ENCODE data around the gene CSMD2. TPM values are rescaled to one million over a fixed set of nuclear protein-coding genes. Genes with fewer than 3 reads are reported as not detected.

The CSMD2 gene
- total RNA-seq, 6 donors from 2014 or later, result 0.39 to 1.0 (median 0.52) TPM

DNA sequence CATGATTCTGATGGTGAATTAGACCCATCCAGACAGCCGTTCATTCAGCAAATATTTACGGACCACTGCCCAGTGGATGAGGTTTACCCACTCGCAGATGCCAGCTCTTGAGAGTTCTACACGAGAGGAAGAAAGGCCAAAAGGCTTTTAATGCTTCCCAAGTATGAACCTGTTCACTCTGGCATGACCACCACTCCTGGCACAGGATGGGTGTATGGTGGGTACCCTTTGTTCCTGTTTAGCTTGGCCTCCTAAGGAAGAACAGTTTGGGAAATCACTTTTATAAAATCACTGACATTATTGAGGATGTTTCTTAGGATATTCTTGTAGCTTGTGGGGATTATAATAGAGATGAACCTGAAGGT lies 233.9 kb downstream of the CSMD2 start:
- ATAC-seq (ENCODE audit: low FRiP score in 2 of 2) (no peak), DNase-seq (no peak)
- H3K4me3 ChIP-seq, result no peak overlapping the region
- no peaks in the 10 kb centered on the region for H3K9me3 ChIP-seq
- TF ChIP-seq POLR2AphosphoS5 (IDR thresholded peaks at IDR 0.05), result no peak
- no peak for TF ChIP-seq EP300 (IDR thresholded peaks at IDR 0.05)
- TF ChIP-seq, protein P1, sequence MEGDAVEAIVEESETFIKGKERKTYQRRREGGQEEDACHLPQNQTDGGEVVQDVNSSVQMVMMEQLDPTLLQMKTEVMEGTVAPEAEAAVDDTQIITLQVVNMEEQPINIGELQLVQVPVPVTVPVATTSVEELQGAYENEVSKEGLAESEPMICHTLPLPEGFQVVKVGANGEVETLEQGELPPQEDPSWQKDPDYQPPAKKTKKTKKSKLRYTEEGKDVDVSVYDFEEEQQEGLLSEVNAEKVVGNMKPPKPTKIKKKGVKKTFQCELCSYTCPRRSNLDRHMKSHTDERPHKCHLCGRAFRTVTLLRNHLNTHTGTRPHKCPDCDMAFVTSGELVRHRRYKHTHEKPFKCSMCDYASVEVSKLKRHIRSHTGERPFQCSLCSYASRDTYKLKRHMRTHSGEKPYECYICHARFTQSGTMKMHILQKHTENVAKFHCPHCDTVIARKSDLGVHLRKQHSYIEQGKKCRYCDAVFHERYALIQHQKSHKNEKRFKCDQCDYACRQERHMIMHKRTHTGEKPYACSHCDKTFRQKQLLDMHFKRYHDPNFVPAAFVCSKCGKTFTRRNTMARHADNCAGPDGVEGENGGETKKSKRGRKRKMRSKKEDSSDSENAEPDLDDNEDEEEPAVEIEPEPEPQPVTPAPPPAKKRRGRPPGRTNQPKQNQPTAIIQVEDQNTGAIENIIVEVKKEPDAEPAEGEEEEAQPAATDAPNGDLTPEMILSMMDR (IDR thresholded peaks at IDR 0.05), result no peak
- TF ChIP-seq POLR2A (IDR thresholded peaks at IDR 0.05), result no peak
- no peaks in the 10 kb centered on the region for H3K27me3 ChIP-seq
- H3K27ac ChIP-seq, result no peak overlapping the region
- 59 to 71% methylated on average over 4 of the region's 4 CpGs for WGBS, 2 donors
- H3K36me3 ChIP-seq, result no peaks in the 10 kb centered on the region
- no peaks in the 10 kb centered on the region for H3K4me1 ChIP-seq

DNA sequence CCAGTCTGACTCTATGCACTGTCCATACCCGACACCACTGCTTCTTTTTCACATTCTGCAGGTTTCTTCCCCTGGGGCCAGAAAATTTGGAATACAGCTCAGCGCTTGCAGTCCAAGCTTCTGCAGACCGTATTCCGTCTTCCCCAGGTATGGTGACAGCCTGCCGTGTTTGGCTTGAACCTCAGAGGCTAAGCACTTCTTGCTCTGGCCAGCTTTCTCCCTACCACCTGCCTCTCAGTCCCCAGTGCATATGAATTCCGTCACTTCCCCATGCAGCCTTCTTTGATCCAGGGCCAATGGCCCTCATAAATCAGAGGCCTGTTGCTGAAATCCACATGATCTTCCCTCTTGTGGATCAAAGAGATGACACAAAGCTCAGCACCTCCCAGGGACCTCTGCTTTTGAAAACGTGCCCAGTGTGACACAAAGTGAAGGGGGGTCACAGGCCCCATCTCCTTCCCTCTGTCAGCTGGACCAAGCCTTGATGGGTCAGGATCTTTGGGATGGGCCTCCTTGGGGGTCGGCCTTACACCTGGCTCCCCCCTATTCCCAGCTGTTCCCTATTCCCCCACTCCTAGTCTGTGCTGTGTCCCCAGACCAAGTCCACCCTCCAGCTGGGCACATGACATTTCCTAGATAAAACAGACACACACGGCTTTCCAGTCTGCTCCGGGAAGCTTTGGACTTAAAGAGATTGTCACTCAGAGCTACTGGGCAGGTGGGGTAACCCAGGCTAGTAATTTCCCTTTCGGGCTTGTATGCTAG lies 234.5 kb downstream of the CSMD2 start:
- WGBS, 2 donors, result 56 to 70% methylated on average over 11 of the region's 11 CpGs
- no peak for TF ChIP-seq POLR2AphosphoS5 (IDR thresholded peaks at IDR 0.05)
- TF ChIP-seq, protein P1 (IDR thresholded peaks at IDR 0.05), result no peak
- no peak for TF ChIP-seq EP300 (IDR thresholded peaks at IDR 0.05)
- TF ChIP-seq POLR2A (IDR thresholded peaks at IDR 0.05), result no peak
- DNase-seq, result no peak

DNA sequence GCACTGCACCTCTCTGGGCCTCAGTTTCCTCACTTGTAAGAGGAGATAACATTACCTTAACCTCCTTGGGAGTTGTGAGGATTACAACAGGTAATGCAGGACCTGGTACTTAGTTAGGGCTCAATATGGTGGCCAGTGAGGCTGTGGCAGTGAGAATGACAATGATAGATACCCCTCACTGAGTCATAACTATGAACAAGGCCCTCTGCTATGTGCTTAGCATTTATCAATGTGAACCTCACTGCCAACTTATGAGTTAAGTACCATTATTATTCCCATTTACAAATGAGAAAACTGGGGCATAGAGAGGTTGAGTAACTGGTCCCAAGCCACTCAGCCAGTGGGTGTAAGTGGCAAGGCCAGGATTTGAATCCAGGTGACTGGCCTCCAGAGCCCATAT lies 236.8 kb downstream of the CSMD2 start:
- Histone ChIP-seq H3K4me1 (no peaks in the 10 kb centered on the region), H3K27me3 (no peaks in the 10 kb centered on the region), H3K36me3 (no peaks in the 10 kb centered on the region), H3K27ac (no peak overlapping the region), H3K4me3 (no peak overlapping the region), H3K9me3 (no peaks in the 10 kb centered on the region)
- DNase-seq (no peak), ATAC-seq (ENCODE audit: low FRiP score in 2 of 2) (no peak)
- TF ChIP-seq EP300 (IDR thresholded peaks at IDR 0.05) (no peak), POLR2A (IDR thresholded peaks at IDR 0.05) (no peak), POLR2AphosphoS5 (IDR thresholded peaks at IDR 0.05) (no peak)
- TF ChIP-seq, protein P1 (IDR thresholded peaks at IDR 0.05), result no peak

More for the DNA sequence above, 234.5 kb downstream of the CSMD2 start:
- ATAC-seq (ENCODE audit: low FRiP score in 2 of 2), result peak; percentile 8
- H3K27ac ChIP-seq, result no peak overlapping the region
- no peaks in the 10 kb centered on the region for H3K9me3 ChIP-seq
- no peaks in the 10 kb centered on the region for H3K36me3 ChIP-seq
- H3K4me3 ChIP-seq, result no peak overlapping the region
- H3K4me1 ChIP-seq, result no peaks in the 10 kb centered on the region
- H3K27me3 ChIP-seq, result no peaks in the 10 kb centered on the region

DNA sequence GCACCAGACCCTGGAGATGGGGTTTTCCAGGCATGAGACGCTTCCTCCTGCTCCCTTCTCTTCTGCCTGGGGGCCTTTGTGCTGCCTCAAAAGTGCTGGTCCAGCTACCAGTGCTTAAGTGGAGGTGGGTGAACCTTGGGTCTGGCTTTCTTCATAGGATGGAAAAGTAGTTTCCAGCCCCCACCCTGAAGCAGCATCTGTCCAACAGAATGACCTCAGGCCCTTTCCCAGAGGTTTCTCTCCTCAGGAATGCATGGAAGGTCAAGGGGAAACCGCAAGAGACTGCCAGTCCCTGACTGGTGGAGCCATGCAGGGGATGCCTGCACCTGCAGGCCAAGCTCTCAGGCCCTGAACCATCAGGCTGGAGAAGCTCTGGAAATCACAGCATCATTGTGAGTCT lies 237.3 kb downstream of the CSMD2 start:
- no peaks in the 10 kb centered on the region for H3K36me3 ChIP-seq
- no peak for DNase-seq
- H3K27ac ChIP-seq, result no peak overlapping the region
- H3K9me3 ChIP-seq, result no peaks in the 10 kb centered on the region
- no peak overlapping the region for H3K4me3 ChIP-seq
- no peaks in the 10 kb centered on the region for H3K27me3 ChIP-seq
- ATAC-seq (ENCODE audit: low FRiP score in 2 of 2), result no peak
- 54% methylated on average over 2 of the region's 2 CpGs; no CpG with 5 or more reads in 1 of the 2 donors for WGBS, 2 donors
- TF ChIP-seq, protein P1 (IDR thresholded peaks at IDR 0.05), result no peak
- TF ChIP-seq POLR2AphosphoS5 (IDR thresholded peaks at IDR 0.05) (no peak), EP300 (IDR thresholded peaks at IDR 0.05) (no peak), POLR2A (IDR thresholded peaks at IDR 0.05) (no peak)
- no peaks in the 10 kb centered on the region for H3K4me1 ChIP-seq

DNA sequence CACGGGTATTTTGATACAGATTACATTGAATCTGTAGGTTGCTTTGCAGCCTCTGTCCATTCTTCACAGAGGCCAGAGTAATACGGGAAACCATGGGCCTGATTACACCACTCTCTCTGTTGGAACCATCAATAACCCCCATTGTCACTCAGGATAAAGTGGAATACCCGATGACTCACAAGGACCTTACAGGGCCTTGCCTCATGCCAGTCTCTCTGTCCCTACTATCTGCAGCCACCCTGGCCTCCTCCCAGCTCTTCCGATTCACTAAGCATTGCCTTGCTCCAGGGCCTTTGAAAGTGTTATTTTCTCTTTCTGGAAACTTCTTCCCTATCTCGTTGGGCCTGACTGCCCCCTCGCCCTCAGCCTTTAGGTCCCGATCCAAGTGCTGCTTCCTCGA lies 239.4 kb downstream of the CSMD2 start:
- TF ChIP-seq POLR2AphosphoS5 (IDR thresholded peaks at IDR 0.05), result no peak
- no peak for TF ChIP-seq POLR2A (IDR thresholded peaks at IDR 0.05)
- no peak for TF ChIP-seq EP300 (IDR thresholded peaks at IDR 0.05)
- TF ChIP-seq, protein P1 (IDR thresholded peaks at IDR 0.05), result no peak
- Histone ChIP-seq H3K4me1 (no peaks in the 10 kb centered on the region), H3K27ac (no peak overlapping the region), H3K36me3 (no peaks in the 10 kb centered on the region), H3K9me3 (no peaks in the 10 kb centered on the region), H3K4me3 (no peak overlapping the region), H3K27me3 (no peaks in the 10 kb centered on the region)
- ATAC-seq (ENCODE audit: low FRiP score in 2 of 2) (no peak), DNase-seq (no peak)
- 89% methylated on average over 8 of the region's 8 CpGs for WGBS, 2 donors

All from upper lobe of left lung (tissue), 6 donors.